ENCODE measurements around the gene XPO5. TPM values are rescaled to one million over a fixed set of nuclear protein-coding genes. Genes with fewer than 3 reads are reported as not detected.
A peak's percentile ranks its signal among the peaks of the same experiment; 100 is the strongest.
"Not testable (repeated sequence)": the region's sequence is repeated elsewhere in the genome, so short reads cannot be mapped to it uniquely, and the experiment has no call there.

The XPO5 gene
- total and polyA plus RNA-seq, 2 experiments from 2014 or later = 18.8 to 27.6 TPM

- in situ Hi-C loops (cut with MboI) = no loop called here
- Histone ChIP-seq H3K9me2 (ENCODE audit: insufficient read depth) (no peaks in the 10 kb centered on the region), H2AFZ (no peak overlapping the region), H3K4me3 (no peak overlapping the region), H3K27me3 (replicated peaks; ENCODE audit: insufficient read depth) (no peaks in the 10 kb centered on the region), H3K36me3 (ENCODE audit: low read depth) (peaks cover 40% of the 10 kb centered on the region), H3K4me2 (ENCODE audit: unreplicated experiment) (no peak overlapping the region), H4K20me1 (ENCODE audit: insufficient read depth) (no peaks in the 10 kb centered on the region), H3K9me3 (ENCODE audit: low read depth) (no peaks in the 10 kb centered on the region), H3K4me1 (ENCODE audit: insufficient read depth) (peaks cover 11% of the 10 kb centered on the region), H3K27ac (peak overlapping the region; percentile 48), H3F3A (ENCODE audit: insufficient read depth) (peaks cover 50% of the 10 kb centered on the region), H3K79me2 (ENCODE audit: insufficient read depth) (peaks cover 3% of the 10 kb centered on the region; the same call in 1 of the 2 replicates), H3K9ac (no peak overlapping the region)
- WGBS, 2 experiments (ENCODE audit: low coverage in 1 of 2, low lambda C conversion rate in 2 of 2, missing lambda C conversion rate in 2 of 2) = 84 to 85% methylated on average over 2 of the region's 2 CpGs
- peak; percentile 87 for DNase-seq
- TF ChIP-seq EZH2phosphoT487 (IDR thresholded peaks at IDR 0.05; ENCODE audit: insufficient read depth, low read depth) (no peak), EZH2 (IDR thresholded peaks at IDR 0.05; ENCODE audit: insufficient read depth, poor library complexity, severe bottlenecking) (no peak)
Measured at GRCh38 chr6:43604174-43604573, 28.3 kb upstream of the XPO5 start.

GRCh38 chr6:43600595-43600994 lies 24.8 kb upstream of the XPO5 start:
- no peak for TF ChIP-seq EZH2 (IDR thresholded peaks at IDR 0.05; ENCODE audit: insufficient read depth, poor library complexity, severe bottlenecking)
- no peak for TF ChIP-seq EZH2phosphoT487 (IDR thresholded peaks at IDR 0.05; ENCODE audit: insufficient read depth, low read depth)
- no peak overlapping the region for H2AFZ ChIP-seq
- H3K36me3 ChIP-seq (ENCODE audit: low read depth) = peaks cover 42% of the 10 kb centered on the region
- peaks cover 23% of the 10 kb centered on the region for H3F3A ChIP-seq (ENCODE audit: insufficient read depth)
- DNase-seq = no peak
- WGBS, 2 experiments (ENCODE audit: low coverage in 1 of 2, low lambda C conversion rate in 2 of 2, missing lambda C conversion rate in 2 of 2) = 95 to 96% methylated on average over 2 of the region's 2 CpGs
- no peaks in the 10 kb centered on the region for H3K27me3 ChIP-seq (replicated peaks; ENCODE audit: insufficient read depth)
- H3K9ac ChIP-seq = no peak overlapping the region
- H3K4me3 ChIP-seq = no peak overlapping the region
- in situ Hi-C loops (cut with MboI) = no loop called here
- no peaks in the 10 kb centered on the region for H3K9me3 ChIP-seq (ENCODE audit: low read depth)
- no peak overlapping the region for H3K27ac ChIP-seq
- H3K79me2 ChIP-seq (ENCODE audit: insufficient read depth) = peaks cover 15% of the 10 kb centered on the region; the same call in 1 of the 2 replicates
- no peak overlapping the region for H3K4me2 ChIP-seq (ENCODE audit: unreplicated experiment)
- no peaks in the 10 kb centered on the region for H4K20me1 ChIP-seq (ENCODE audit: insufficient read depth)
- H3K4me1 ChIP-seq (ENCODE audit: insufficient read depth) = peaks cover 11% of the 10 kb centered on the region
- H3K9me2 ChIP-seq (ENCODE audit: insufficient read depth) = no peaks in the 10 kb centered on the region

- Histone ChIP-seq H3F3A (ENCODE audit: insufficient read depth) (no peaks in the 10 kb centered on the region), H2AFZ (no peak overlapping the region), H3K9ac (no peak overlapping the region), H3K79me2 (ENCODE audit: insufficient read depth) (peaks cover 68% of the 10 kb centered on the region), H3K27ac (no peak overlapping the region), H4K20me1 (ENCODE audit: insufficient read depth) (no peaks in the 10 kb centered on the region), H3K9me2 (ENCODE audit: insufficient read depth) (no peaks in the 10 kb centered on the region), H3K4me2 (ENCODE audit: unreplicated experiment) (no peak overlapping the region), H3K36me3 (ENCODE audit: low read depth) (peaks cover 35% of the 10 kb centered on the region), H3K4me1 (ENCODE audit: insufficient read depth) (no peaks in the 10 kb centered on the region), H3K9me3 (ENCODE audit: low read depth) (no peaks in the 10 kb centered on the region), H3K4me3 (no peak overlapping the region), H3K27me3 (replicated peaks; ENCODE audit: insufficient read depth) (no peaks in the 10 kb centered on the region)
- TF ChIP-seq EZH2phosphoT487 (IDR thresholded peaks at IDR 0.05; ENCODE audit: insufficient read depth, low read depth) (no peak), EZH2 (IDR thresholded peaks at IDR 0.05; ENCODE audit: insufficient read depth, poor library complexity, severe bottlenecking) (no peak)
- in situ Hi-C loops (cut with MboI) = no loop called here
- 96 to 98% methylated on average over 1 of the region's 1 CpG for WGBS, 2 experiments (ENCODE audit: low coverage in 1 of 2, low lambda C conversion rate in 2 of 2, missing lambda C conversion rate in 2 of 2)
- DNase-seq = no peak
Measured at GRCh38 chr6:43593938-43594337, 18.1 kb upstream of the XPO5 start.

- H3K27me3 ChIP-seq (replicated peaks; ENCODE audit: insufficient read depth); in situ Hi-C loops (cut with MboI); H4K20me1 ChIP-seq (ENCODE audit: insufficient read depth); H3K9ac ChIP-seq; H3K4me3 ChIP-seq; DNase-seq; H3K4me2 ChIP-seq (ENCODE audit: unreplicated experiment); H3K27ac ChIP-seq; H3K9me3 ChIP-seq (ENCODE audit: low read depth); H3K9me2 ChIP-seq (ENCODE audit: insufficient read depth); H2AFZ ChIP-seq: not testable (repeated sequence)
- Histone ChIP-seq H3K4me1 (ENCODE audit: insufficient read depth) (peaks cover 12% of the 10 kb centered on the region), H3F3A (ENCODE audit: insufficient read depth) (peaks cover 10% of the 10 kb centered on the region), H3K79me2 (ENCODE audit: insufficient read depth) (peaks cover 72% of the 10 kb centered on the region), H3K36me3 (ENCODE audit: low read depth) (peaks cover 44% of the 10 kb centered on the region)
- 100% methylated on average over 1 of the region's 1 CpG for WGBS, 2 experiments (ENCODE audit: low coverage in 1 of 2, low lambda C conversion rate in 2 of 2, missing lambda C conversion rate in 2 of 2)
Measured at GRCh38 chr6:43589564-43589963, 13.7 kb upstream of the XPO5 start.

- Histone ChIP-seq H3F3A (ENCODE audit: insufficient read depth) (peaks cover 21% of the 10 kb centered on the region), H2AFZ (no peak overlapping the region), H3K9me3 (ENCODE audit: low read depth) (no peaks in the 10 kb centered on the region), H3K9ac (no peak overlapping the region), H4K20me1 (ENCODE audit: insufficient read depth) (no peaks in the 10 kb centered on the region), H3K27ac (no peak overlapping the region), H3K79me2 (ENCODE audit: insufficient read depth) (peaks cover 72% of the 10 kb centered on the region), H3K27me3 (replicated peaks; ENCODE audit: insufficient read depth) (no peaks in the 10 kb centered on the region), H3K4me2 (ENCODE audit: unreplicated experiment) (no peak overlapping the region), H3K4me1 (ENCODE audit: insufficient read depth) (peaks cover 25% of the 10 kb centered on the region), H3K4me3 (no peak overlapping the region), H3K9me2 (ENCODE audit: insufficient read depth) (no peaks in the 10 kb centered on the region), H3K36me3 (ENCODE audit: low read depth) (peaks cover 43% of the 10 kb centered on the region)
- no peak for TF ChIP-seq EZH2 (IDR thresholded peaks at IDR 0.05; ENCODE audit: insufficient read depth, poor library complexity, severe bottlenecking)
- TF ChIP-seq EZH2phosphoT487 (IDR thresholded peaks at IDR 0.05; ENCODE audit: insufficient read depth, low read depth) = no peak
- DNase-seq = no peak
- WGBS, 2 experiments (ENCODE audit: low coverage in 1 of 2, low lambda C conversion rate in 2 of 2, missing lambda C conversion rate in 2 of 2) = 94 to 97% methylated on average over 5 of the region's 5 CpGs
- in situ Hi-C loops (cut with MboI) = no loop called here
Measured at GRCh38 chr6:43588194-43588593, 12.4 kb upstream of the XPO5 start.

Data from GM23248 (cell line).